Raji (cell line): ENCODE data around the gene EIPR1.

ENCODE experiments used
- POLR2A ChIP-seq: IDR thresholded peaks from 2 replicates; pipeline ENCODE4 v1.6.1; 2011; ENCODE audit warnings: low read depth, low read length, control low read depth; ENCODE audit not compliant: insufficient read depth

EIPR1 gene

DNA sequence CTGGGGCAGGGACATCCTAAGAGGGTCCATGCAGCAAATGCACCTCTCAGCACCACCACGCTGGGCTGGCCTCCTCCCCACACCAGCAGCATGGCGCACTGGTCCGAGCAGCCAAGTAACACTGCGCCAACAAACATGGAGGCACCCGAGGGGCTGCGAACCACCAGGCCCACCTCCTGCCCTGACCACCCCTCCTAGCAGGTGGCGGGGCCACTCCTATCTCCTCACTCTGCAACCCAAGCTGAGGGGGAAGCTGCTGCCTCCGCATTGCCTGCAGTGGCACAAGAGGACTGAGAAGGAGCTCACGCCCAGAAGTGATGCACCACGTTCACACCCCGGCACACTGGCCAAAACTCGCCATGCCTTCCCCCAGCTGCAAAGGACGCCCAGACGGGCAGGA lies 94.4 kb downstream of the EIPR1 start:
- no peak for TF ChIP-seq POLR2A

DNA sequence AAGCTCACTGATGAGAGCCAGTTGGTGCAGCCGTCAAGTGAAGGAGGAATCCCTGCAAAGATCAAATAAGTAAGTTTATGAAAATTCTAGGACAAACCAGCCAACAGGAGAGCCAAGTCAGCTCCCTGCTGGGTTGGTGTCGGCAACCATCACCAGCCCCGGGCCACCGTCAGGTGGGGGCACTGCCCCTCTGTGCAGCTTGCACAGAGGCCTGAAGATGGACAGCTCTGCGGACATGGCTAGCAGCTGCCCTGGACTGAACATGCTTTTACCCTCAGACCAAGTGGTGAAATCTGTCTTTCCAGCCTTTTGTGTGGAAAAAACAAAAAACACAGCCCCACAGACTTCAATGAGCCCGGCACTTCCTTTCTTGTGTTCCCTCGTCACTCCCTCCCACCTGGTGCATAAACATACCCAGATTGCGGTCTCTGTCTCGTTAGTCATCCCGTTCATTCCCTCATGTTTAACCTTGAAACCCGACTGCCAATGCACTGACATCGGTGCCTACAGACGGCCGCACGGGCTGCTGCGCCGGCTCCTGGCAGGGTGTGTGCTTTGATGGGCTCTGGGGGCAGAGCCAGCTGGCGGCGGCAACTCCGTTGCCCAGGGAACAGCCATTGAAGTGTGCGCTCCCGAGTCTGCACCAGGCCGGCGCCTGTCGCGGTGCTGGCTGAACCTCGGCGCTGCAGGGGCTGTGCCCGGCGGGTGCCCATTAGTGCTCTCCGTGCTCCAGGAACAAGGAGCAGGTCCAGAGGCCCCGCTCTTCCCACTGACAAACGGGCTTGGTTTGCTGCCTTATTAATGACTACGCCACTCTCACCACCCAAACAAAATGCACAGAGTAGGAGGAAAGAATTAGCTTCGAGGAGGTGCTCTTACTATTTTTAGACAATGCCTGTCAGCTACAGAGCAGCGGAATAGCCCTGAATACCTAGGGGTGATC lies 95.3 kb downstream of the EIPR1 start:
- TF ChIP-seq POLR2A = no peak

- no peak for TF ChIP-seq POLR2A
Measured at GRCh38 chr2:3280683-3281520, 96.7 kb downstream of the EIPR1 start.

DNA sequence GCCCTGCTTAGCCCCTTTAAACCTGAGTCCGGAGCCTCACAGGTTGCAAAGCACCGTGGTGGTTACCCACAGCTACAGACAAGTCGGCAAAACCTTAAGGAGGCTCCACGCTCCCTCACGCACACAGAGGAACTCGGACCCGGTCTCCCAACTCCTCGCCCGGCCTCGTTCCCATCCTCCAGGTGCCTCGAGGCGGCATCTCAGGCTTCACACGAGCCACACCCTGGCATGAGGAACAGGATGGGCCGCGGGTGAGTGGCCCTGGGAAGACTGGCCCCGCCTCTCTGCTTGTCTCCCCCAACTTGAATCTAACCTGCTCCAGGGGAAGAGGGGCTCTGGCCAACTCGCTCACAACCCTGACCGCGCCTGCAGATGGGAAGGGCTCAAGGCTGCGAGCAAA lies 97.4 kb downstream of the EIPR1 start:
- TF ChIP-seq POLR2A = no peak

GRCh38 chr2:3279236-3279960 lies 98.2 kb downstream of the EIPR1 start:
- no peak for TF ChIP-seq POLR2A

GRCh38 chr2:3278521-3279218 lies 98.9 kb downstream of the EIPR1 start:
- no peak for TF ChIP-seq POLR2A

- no peak for TF ChIP-seq POLR2A
Measured at GRCh38 chr2:3277748-3278520, 99.7 kb downstream of the EIPR1 start.

- no peak for TF ChIP-seq POLR2A
Measured at GRCh38 chr2:3277050-3277747, 100.4 kb downstream of the EIPR1 start.

GRCh38 chr2:3272761-3273160 lies 104.9 kb downstream of the EIPR1 start:
- no peak for TF ChIP-seq POLR2A

- no peak for TF ChIP-seq POLR2A
Measured at GRCh38 chr2:3270095-3270478, 107.5 kb downstream of the EIPR1 start.

- TF ChIP-seq POLR2A = no peak
Measured at GRCh38 chr2:3269425-3270094, 108.1 kb downstream of the EIPR1 start.

DNA sequence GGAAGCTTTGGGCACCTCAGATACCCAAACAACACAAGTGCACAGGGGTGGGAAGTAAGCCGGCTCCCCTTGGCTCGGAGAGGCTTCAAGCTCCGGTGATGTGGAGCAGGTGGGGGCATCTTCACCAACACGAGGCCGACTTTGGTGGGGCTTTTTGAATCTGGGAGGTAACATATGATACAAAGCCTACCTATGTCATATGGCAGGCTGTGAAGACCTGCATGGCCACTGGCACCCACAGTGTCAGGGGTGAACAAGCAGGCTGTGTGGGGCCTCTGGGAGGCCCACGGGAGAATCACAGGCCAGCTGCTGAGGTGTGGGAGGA lies 109.0 kb downstream of the EIPR1 start:
- TF ChIP-seq POLR2A = no peak
